COR-L47 (cell line): Measurements from ENCODE around the gene STAB1.

ENCODE experiments used
- DNase-seq: peaks from one replicate; lab custom pipeline; 2025; lab: John Stamatoyannopoulos, UW

STAB1 gene

GRCh38 chr3:52483577-52484381 is 11.4 kb upstream of the STAB1 start:
- DNase-seq = no peak

- no peak for DNase-seq
Measured at GRCh38 chr3:52484680-52485461, 10.3 kb upstream of the STAB1 start.

- DNase-seq = no peak
Measured at GRCh38 chr3:52487050-52487787, 7.9 kb upstream of the STAB1 start.

- no peak for DNase-seq
Measured at GRCh38 chr3:52487788-52488691, 7.1 kb upstream of the STAB1 start.

- DNase-seq = no peak
Measured at GRCh38 chr3:52488746-52489145, 6.4 kb upstream of the STAB1 start.

GRCh38 chr3:52489453-52489852 is 5.7 kb upstream of the STAB1 start:
- DNase-seq = no peak

- no peak for DNase-seq
Measured at GRCh38 chr3:52490035-52490938, 4.9 kb upstream of the STAB1 start.

- no peak for DNase-seq
Measured at GRCh38 chr3:52490939-52491526, 4.1 kb upstream of the STAB1 start.

GRCh38 chr3:52492059-52492458 is 3.1 kb upstream of the STAB1 start:
- DNase-seq = no peak

GRCh38 chr3:52493232-52494017 is 1.7 kb upstream of the STAB1 start:
- no peak for DNase-seq

- DNase-seq = no peak
Measured at GRCh38 chr3:52494445-52494844, 693 bp upstream of the STAB1 start.

- DNase-seq = no peak
Measured at GRCh38 chr3:52495777-52496602, 852 bp downstream of the STAB1 start.

GRCh38 chr3:52498137-52499054 is 3.3 kb downstream of the STAB1 start:
- no peak for DNase-seq

GRCh38 chr3:52501046-52501445 is 5.9 kb downstream of the STAB1 start:
- DNase-seq = no peak

- no peak for DNase-seq
Measured at GRCh38 chr3:52502001-52502400, 6.9 kb downstream of the STAB1 start.

- no peak for DNase-seq
Measured at GRCh38 chr3:52502808-52503350, 7.7 kb downstream of the STAB1 start.
